ENCODE data around the gene GLS2.
"Not testable (repeated sequence)": the region's sequence is repeated elsewhere in the genome, so short reads cannot be mapped to it uniquely, and the experiment has no call there.

The GLS2 gene

DNA sequence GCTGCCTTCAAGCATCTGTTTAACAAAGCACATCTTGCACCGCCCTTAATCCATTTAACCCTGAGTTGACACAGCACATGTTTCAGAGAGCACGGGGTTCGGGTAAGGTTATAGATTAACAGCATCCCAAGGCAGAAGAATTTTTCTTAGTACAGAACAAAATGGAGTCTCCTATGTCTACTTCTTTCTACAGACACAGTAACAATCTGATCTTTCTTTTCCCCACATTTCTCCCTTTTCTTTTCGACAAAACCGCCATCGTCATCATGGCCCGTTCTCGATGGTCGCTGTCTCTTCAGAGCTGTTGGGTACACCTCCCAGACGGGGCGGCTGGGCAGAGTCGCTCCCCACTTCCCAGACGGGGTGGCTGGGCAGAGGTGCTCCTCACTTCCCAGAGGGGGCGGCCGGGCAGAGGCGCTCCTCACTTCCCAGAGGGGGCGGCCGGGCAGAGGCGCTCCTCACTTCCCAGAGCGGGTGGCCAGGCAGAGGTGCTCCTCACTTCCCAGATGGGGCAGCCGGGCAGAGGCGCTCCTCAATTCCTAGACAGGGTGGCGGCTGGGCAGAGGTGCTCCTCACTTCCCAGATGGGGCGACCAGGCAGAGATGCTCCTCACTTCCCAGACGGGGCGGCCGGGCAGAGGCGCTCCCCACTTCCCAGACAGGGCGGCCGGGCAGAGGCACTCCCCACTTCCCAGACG is 5.6 kb upstream of the GLS2 start:
- H3K4me3 ChIP-seq (ENCODE audit: low read depth, low read length); H3K36me3 ChIP-seq (ENCODE audit: insufficient read depth, low read length); H2AFZ ChIP-seq (ENCODE audit: low read length, unreplicated experiment); H3K4me1 ChIP-seq (ENCODE audit: control insufficient read depth, insufficient read depth, low read length, unreplicated experiment); H3K27ac ChIP-seq (ENCODE audit: low read depth, low read length); H3K79me2 ChIP-seq (ENCODE audit: control insufficient read depth, insufficient read depth, low read length, unreplicated experiment): not testable (repeated sequence)
- peaks cover 19% of the 10 kb centered on the region for H3K27me3 ChIP-seq (ENCODE audit: insufficient read depth, low read length)

DNA sequence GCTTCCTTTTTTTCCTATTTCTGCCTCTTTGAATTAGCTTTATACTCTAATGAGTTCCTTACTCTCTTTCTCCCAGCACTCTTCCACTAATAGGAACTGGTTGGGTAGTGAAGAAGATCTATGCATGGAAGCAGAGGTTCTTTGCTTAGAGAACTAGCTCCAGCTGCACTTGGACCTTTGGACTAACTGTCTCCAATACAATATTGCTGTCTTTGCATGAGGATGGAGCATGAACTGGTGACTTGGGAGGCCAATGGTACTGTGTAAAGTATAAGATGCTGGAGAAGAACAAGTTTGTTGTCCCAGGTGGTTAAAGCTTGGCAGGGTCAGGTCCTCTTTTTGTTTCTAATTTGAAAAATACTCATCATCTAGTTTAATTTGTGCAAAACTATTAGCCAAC is 2.4 kb upstream of the GLS2 start:
- Histone ChIP-seq H3K79me2 (ENCODE audit: control insufficient read depth, insufficient read depth, low read length, unreplicated experiment) (no peaks in the 10 kb centered on the region), H3K4me3 (ENCODE audit: low read depth, low read length) (no peak overlapping the region), H3K27ac (ENCODE audit: low read depth, low read length) (no peak overlapping the region), H3K4me1 (ENCODE audit: control insufficient read depth, insufficient read depth, low read length, unreplicated experiment) (no peaks in the 10 kb centered on the region), H3K36me3 (ENCODE audit: insufficient read depth, low read length) (no peaks in the 10 kb centered on the region), H2AFZ (ENCODE audit: low read length, unreplicated experiment) (no peak overlapping the region), H3K27me3 (ENCODE audit: insufficient read depth, low read length) (peaks cover 19% of the 10 kb centered on the region)

DNA sequence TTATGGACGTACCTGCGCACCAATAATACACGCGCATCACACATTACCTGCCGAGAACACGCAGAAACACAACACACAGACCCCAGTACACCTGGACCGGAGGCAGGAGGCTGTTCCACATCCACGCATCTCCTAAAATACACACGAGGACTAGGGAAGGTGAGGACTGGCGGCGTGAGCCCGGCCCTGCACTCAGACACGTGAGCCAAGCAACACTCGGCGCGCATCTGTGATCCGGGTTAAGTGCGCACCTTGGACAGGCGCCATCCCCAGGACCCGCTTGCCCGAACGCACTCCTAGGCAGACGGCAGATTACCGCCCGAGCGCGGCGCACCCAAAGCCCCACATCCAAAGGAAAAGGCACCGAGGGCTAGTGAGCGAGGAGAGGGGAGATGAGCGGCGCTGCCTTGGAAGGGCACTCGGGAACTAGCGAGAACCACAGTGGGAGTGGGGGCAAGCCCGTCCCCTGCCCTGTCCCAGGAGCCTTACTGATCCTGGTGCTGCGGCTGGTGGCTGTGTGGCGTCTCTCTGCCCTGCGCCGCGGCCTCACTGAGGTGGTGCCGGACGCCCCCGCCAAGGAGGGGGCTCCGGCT is 417 bp downstream of the GLS2 start:
- H3K27me3 ChIP-seq (ENCODE audit: insufficient read depth, low read length) = peaks cover 17% of the 10 kb centered on the region
- peak overlapping the region; percentile 73 for H3K4me3 ChIP-seq (ENCODE audit: low read depth, low read length)
- H3K79me2 ChIP-seq (ENCODE audit: control insufficient read depth, insufficient read depth, low read length, unreplicated experiment) = no peaks in the 10 kb centered on the region
- no peaks in the 10 kb centered on the region for H3K36me3 ChIP-seq (ENCODE audit: insufficient read depth, low read length)
- H3K4me1 ChIP-seq (ENCODE audit: control insufficient read depth, insufficient read depth, low read length, unreplicated experiment) = no peaks in the 10 kb centered on the region
- no peak overlapping the region for H3K27ac ChIP-seq (ENCODE audit: low read depth, low read length)
- peak overlapping the region; percentile 49 for H2AFZ ChIP-seq (ENCODE audit: low read length, unreplicated experiment)

DNA sequence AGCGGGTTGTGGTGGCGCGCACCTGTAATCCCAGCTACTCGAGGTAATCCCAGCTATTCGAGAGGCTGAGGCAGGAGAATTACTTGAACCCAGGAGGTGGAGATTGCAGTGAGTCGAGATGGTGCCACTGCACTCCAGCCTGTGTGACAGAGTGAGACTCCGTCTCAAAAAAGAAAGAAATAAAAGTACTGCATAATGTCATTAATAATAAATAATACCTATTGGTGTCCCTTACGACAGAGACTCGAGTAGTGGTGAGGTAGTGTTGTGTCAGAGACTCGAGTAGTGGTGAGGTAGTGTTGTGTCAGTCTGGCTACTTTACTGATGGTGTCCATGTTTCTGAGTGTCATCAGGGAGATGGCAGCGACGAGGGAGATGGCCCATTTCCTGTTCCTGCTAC is 1.3 kb downstream of the GLS2 start:
- H2AFZ ChIP-seq (ENCODE audit: low read length, unreplicated experiment) = no peak overlapping the region
- H3K4me3 ChIP-seq (ENCODE audit: low read depth, low read length) = no peak overlapping the region
- no peak overlapping the region for H3K27ac ChIP-seq (ENCODE audit: low read depth, low read length)

DNA sequence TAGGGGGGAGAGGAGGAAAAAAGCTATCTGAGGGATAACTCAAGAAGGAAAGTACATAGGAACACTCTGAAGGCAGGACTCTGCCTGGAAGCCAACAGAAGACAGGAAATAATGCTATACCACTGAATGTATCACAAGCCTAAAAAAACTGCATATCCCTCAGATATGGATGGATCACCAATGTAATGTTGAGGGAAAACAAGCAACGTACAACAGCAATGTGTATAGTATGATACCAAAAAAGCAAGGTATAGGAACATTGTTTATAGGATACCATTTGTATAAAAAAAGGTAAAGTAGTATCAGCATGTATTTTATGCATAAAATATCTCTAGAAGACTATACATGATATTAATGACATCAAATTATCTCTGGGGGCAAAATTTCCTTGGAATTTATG is 3.4 kb downstream of the GLS2 start:
- Histone ChIP-seq H3K36me3 (ENCODE audit: insufficient read depth, low read length) (no peaks in the 10 kb centered on the region), H3K4me3 (ENCODE audit: low read depth, low read length) (no peak overlapping the region), H2AFZ (ENCODE audit: low read length, unreplicated experiment) (no peak overlapping the region), H3K79me2 (ENCODE audit: control insufficient read depth, insufficient read depth, low read length, unreplicated experiment) (no peaks in the 10 kb centered on the region), H3K27ac (ENCODE audit: low read depth, low read length) (no peak overlapping the region), H3K27me3 (ENCODE audit: insufficient read depth, low read length) (no peaks in the 10 kb centered on the region; the same call in 1 of the 2 replicates), H3K4me1 (ENCODE audit: control insufficient read depth, insufficient read depth, low read length, unreplicated experiment) (no peaks in the 10 kb centered on the region)

More for the DNA sequence above, 1.3 kb downstream of the GLS2 start:
- Histone ChIP-seq H3K36me3 (ENCODE audit: insufficient read depth, low read length) (no peaks in the 10 kb centered on the region), H3K27me3 (ENCODE audit: insufficient read depth, low read length) (peaks cover 11% of the 10 kb centered on the region), H3K4me1 (ENCODE audit: control insufficient read depth, insufficient read depth, low read length, unreplicated experiment) (no peaks in the 10 kb centered on the region), H3K79me2 (ENCODE audit: control insufficient read depth, insufficient read depth, low read length, unreplicated experiment) (no peaks in the 10 kb centered on the region)

DNA sequence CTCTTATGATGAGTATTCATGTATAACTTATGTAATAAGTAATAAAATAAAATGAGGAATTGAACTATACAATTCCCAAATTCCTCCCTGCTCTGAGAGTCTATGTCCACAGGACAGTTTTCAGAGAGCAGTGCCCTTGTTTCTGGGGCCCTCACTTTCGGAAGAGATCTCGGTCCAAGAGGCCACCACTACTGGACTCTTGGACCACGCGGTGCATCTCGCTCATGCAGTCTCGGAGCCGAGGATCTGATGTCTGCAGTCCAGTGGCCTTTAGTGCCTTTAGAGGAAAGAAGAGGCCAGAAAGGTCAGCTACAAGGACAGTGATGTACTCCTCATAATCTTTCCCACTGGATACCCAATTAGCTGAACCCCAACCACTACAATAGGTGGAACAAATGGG is 8.3 kb downstream of the GLS2 start:
- H2AFZ ChIP-seq (ENCODE audit: low read length, unreplicated experiment) = no peak overlapping the region
- H3K4me1 ChIP-seq (ENCODE audit: control insufficient read depth, insufficient read depth, low read length, unreplicated experiment) = no peaks in the 10 kb centered on the region
- H3K36me3 ChIP-seq (ENCODE audit: insufficient read depth, low read length) = no peaks in the 10 kb centered on the region
- no peak overlapping the region for H3K4me3 ChIP-seq (ENCODE audit: low read depth, low read length)
- H3K27ac ChIP-seq (ENCODE audit: low read depth, low read length) = no peak overlapping the region
- H3K79me2 ChIP-seq (ENCODE audit: control insufficient read depth, insufficient read depth, low read length, unreplicated experiment) = no peaks in the 10 kb centered on the region
- no peaks in the 10 kb centered on the region for H3K27me3 ChIP-seq (ENCODE audit: insufficient read depth, low read length)

DNA sequence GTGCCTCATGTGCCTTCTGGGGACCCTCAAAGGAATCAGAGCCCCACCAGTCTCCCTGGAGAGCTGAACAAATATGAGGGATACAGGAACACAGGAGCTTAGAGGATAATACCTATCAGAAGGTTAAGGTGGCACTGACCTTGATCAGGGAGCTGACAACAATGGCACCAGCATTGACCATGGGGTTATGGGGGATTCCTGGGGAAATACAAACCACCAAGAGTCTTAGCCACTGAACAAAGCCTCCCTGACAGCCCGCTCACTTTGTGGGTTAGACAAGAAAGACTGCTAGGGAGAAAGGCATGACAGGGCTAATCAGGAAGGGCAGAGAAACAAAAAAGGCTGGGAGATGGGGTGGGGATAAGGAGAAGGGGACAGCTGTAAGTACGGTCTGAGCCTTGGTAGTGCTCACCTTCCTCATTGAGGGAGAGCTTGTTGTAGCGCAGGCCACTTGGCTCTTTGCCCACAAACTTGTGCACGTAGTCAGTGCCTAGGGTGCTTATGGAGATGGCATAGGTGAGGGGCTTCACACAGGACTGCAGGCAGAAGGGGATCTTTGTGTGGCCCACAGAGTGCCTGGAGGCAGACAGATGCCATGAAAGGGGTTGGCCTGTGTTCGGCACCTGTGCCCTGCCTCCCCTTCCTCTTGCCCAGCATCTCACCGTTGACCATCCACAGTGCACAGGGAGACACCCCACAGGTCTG is 10.3 kb downstream of the GLS2 start:
- H3K79me2 ChIP-seq (ENCODE audit: control insufficient read depth, insufficient read depth, low read length, unreplicated experiment) = no peaks in the 10 kb centered on the region
- no peak overlapping the region for H3K27ac ChIP-seq (ENCODE audit: low read depth, low read length)
- no peak overlapping the region for H2AFZ ChIP-seq (ENCODE audit: low read length, unreplicated experiment)
- H3K36me3 ChIP-seq (ENCODE audit: insufficient read depth, low read length) = no peaks in the 10 kb centered on the region
- H3K4me1 ChIP-seq (ENCODE audit: control insufficient read depth, insufficient read depth, low read length, unreplicated experiment) = no peaks in the 10 kb centered on the region
- no peaks in the 10 kb centered on the region for H3K27me3 ChIP-seq (ENCODE audit: insufficient read depth, low read length)
- H3K4me3 ChIP-seq (ENCODE audit: low read depth, low read length) = no peak overlapping the region

DNA sequence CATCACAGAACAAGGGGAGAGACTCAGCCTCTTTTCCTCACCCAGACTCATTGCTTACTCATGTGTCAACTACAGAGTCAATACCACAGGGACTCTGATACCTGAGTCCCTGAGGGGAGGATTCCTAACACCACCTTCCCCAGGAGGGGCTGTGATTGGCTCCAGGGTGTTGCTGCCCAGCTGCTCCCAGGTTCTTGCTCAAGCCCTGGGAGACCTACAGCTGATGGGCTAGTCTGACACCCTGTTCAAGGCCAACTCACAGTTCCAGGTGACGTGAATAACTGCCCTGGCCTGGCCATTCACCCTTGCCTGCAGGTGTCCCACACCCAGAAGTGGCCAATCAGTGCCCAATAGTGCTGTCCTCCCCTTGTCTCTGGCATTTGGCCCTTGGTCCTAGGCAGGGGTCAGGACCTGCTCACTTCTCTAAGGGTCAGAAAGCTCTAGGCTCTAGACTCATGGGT is 11.0 kb downstream of the GLS2 start:
- Histone ChIP-seq H3K4me1 (ENCODE audit: control insufficient read depth, insufficient read depth, low read length, unreplicated experiment) (no peaks in the 10 kb centered on the region), H3K27ac (ENCODE audit: low read depth, low read length) (no peak overlapping the region), H2AFZ (ENCODE audit: low read length, unreplicated experiment) (no peak overlapping the region), H3K79me2 (ENCODE audit: control insufficient read depth, insufficient read depth, low read length, unreplicated experiment) (no peaks in the 10 kb centered on the region), H3K4me3 (ENCODE audit: low read depth, low read length) (no peak overlapping the region), H3K36me3 (ENCODE audit: insufficient read depth, low read length) (0 out of 2 replicates have a peak, but pooled peaks cover 2% of the 10 kb centered on the region), H3K27me3 (ENCODE audit: insufficient read depth, low read length) (no peaks in the 10 kb centered on the region)

DNA sequence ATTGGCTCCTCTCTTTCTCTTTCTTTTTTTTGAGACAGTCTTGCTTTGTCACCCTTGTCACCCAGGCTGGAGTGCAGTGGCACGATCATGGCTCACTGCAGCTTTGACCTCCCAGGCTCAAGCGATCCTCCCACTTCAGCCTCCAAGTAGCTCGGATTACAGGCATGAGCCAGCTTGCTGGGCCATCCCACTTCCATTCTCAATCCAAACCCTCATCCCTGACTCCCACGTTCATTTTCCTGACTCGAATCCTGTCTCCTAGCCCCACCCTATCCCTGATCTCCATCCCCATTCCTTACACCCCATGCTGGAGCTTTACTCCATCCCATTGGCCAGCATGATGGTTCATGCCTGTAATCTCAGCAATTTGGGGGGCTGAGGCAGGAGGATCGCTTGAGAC is 11.8 kb downstream of the GLS2 start:
- H3K79me2 ChIP-seq (ENCODE audit: control insufficient read depth, insufficient read depth, low read length, unreplicated experiment) = peaks cover 3% of the 10 kb centered on the region

DNA sequence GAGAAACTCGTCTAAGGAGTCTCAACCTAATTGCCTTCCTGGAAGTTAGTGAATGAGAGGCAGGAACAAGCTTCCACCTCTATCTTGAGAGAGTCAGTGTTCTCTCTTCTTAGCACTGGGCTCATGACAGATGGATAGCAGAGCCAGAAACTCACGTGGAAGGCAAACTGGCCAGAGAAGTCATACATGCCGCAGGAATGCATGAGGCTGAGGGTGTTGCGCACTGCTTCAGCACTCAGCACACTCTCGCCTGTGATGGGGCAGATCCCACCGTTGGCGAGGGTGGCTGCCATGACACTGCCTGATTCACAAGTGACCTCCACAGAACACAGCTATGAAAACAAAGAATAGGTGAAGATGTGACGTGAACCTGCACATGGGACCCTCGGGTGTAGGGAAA is 13.6 kb downstream of the GLS2 start:
- H2AFZ ChIP-seq (ENCODE audit: low read length, unreplicated experiment) = no peak overlapping the region
- H3K27me3 ChIP-seq (ENCODE audit: insufficient read depth, low read length) = no peaks in the 10 kb centered on the region
- no peak overlapping the region for H3K4me3 ChIP-seq (ENCODE audit: low read depth, low read length)
- peaks cover 16% of the 10 kb centered on the region for H3K79me2 ChIP-seq (ENCODE audit: control insufficient read depth, insufficient read depth, low read length, unreplicated experiment)
- 0 out of 2 replicates have a peak, but pooled peaks cover 3% of the 10 kb centered on the region for H3K36me3 ChIP-seq (ENCODE audit: insufficient read depth, low read length)
- no peak overlapping the region for H3K27ac ChIP-seq (ENCODE audit: low read depth, low read length)
- peaks cover 7% of the 10 kb centered on the region for H3K4me1 ChIP-seq (ENCODE audit: control insufficient read depth, insufficient read depth, low read length, unreplicated experiment)

More for the DNA sequence above, 11.8 kb downstream of the GLS2 start:
- Histone ChIP-seq H3K4me3 (ENCODE audit: low read depth, low read length) (no peak overlapping the region), H3K27ac (ENCODE audit: low read depth, low read length) (no peak overlapping the region), H2AFZ (ENCODE audit: low read length, unreplicated experiment) (no peak overlapping the region), H3K27me3 (ENCODE audit: insufficient read depth, low read length) (no peaks in the 10 kb centered on the region), H3K36me3 (ENCODE audit: insufficient read depth, low read length) (0 out of 2 replicates have a peak, but pooled peaks cover 3% of the 10 kb centered on the region), H3K4me1 (ENCODE audit: control insufficient read depth, insufficient read depth, low read length, unreplicated experiment) (no peaks in the 10 kb centered on the region)

Data from ACC112 (cell line).